MCF 10A (cell line): ENCODE data around the gene DGKG. TPM values are rescaled to one million over a fixed set of nuclear protein-coding genes. Genes with fewer than 3 reads are reported as not detected.

Source experiments
- BruUV-seq: library from RNA; stranded (reverse); fragments of 400-500 nt; replicated peaks from 2 replicates; lab custom pipeline; 2021; lab: Mats Ljungman, UMichigan
- CTCF ChIA-PET: fragments of 300-600 bp; sonication (Branson Sonifier 250); formaldehyde crosslinking; extraction: SDS; loops from one replicate; lab custom pipeline; 2021; ENCODE audit warnings: antibody characterized with exemption, inconsistent platforms; lab: Yijun Ruan, JAX
- POLR2A ChIA-PET: fragments of 300-600, 350-650 bp; sonication (Branson Sonifier 250); formaldehyde crosslinking; extraction: SDS; loops from one replicate; lab custom pipeline; 2020; ENCODE audit warnings: antibody characterized with exemption, inconsistent platforms; lab: Yijun Ruan, JAX
- DNase-seq: peaks from one replicate; pipeline ENCODE4 v3.0.0-alpha.2; 2018; ENCODE audit not compliant: unreplicated experiment
- H3K27ac Mint-ChIP-seq: one replicate; pipeline ENCODE4 v1.8.0; 2022; ENCODE audit warnings: mild to moderate bottlenecking, low read depth, mixed read lengths; ENCODE audit not compliant: unreplicated experiment
- H3K27me3 Mint-ChIP-seq: one replicate; pipeline ENCODE4 v1.8.0; 2022; ENCODE audit warnings: mixed read lengths; ENCODE audit not compliant: insufficient read depth, unreplicated experiment
- H3K36me3 Mint-ChIP-seq: one replicate; pipeline ENCODE4 v1.8.0; 2022; ENCODE audit warnings: mild to moderate bottlenecking, moderate library complexity, mixed read lengths; ENCODE audit not compliant: insufficient read depth, unreplicated experiment
- H3K4me1 Mint-ChIP-seq: one replicate; pipeline ENCODE4 v1.8.0; 2022; ENCODE audit warnings: mixed read lengths; ENCODE audit not compliant: insufficient read depth, unreplicated experiment
- H3K4me3 Mint-ChIP-seq: one replicate; pipeline ENCODE4 v1.8.0; 2022; ENCODE audit warnings: mild to moderate bottlenecking, moderate library complexity, mixed read lengths; ENCODE audit not compliant: unreplicated experiment
- H3K9me3 Mint-ChIP-seq: one replicate; pipeline ENCODE4 v1.8.0; 2022; ENCODE audit warnings: mixed read lengths; ENCODE audit not compliant: unreplicated experiment
- CTCF ChIP-seq: fragments of 200-600 bp; IDR thresholded peaks from one replicate; pipeline ENCODE4 v1.8.0; 2022; ENCODE audit warnings: antibody characterized with exemption, mild to moderate bottlenecking; ENCODE audit not compliant: unreplicated experiment
- intact Hi-C: fragments of 100-400 bp; cut with micrococcal nuclease; formaldehyde crosslinking; loops from 2 replicates; pipeline ENCODE4 v1.14.1; 2022
- total RNA-seq: library from RNA; stranded (reverse); gene quantifications from 2 replicates; pipeline ENCODE4 v1.2.3, GENCODE V29; 2022

The DGKG gene
- total RNA-seq, 1 experiment from 2014 or later, result not detected

GRCh38 chr3:186194451-186194811 lies 167.6 kb downstream of the DGKG start:
- peaks cover 38% of the 10 kb centered on the region for H3K27me3 Mint-ChIP-seq
- TF ChIP-seq CTCF, result no peak
- H3K9me3 Mint-ChIP-seq, result no peaks in the 10 kb centered on the region
- intact Hi-C loops, result no loop called here
- CTCF ChIA-PET, result no interaction called here
- DNase-seq, result no peak
- no peaks in the 10 kb centered on the region for H3K4me1 Mint-ChIP-seq
- no peak overlapping the region for H3K4me3 Mint-ChIP-seq
- H3K36me3 Mint-ChIP-seq, result no peaks in the 10 kb centered on the region
- BruUV-seq, result no TSS peak
- H3K27ac Mint-ChIP-seq, result no peak overlapping the region
- POLR2A ChIA-PET, result no interaction called here

DNA sequence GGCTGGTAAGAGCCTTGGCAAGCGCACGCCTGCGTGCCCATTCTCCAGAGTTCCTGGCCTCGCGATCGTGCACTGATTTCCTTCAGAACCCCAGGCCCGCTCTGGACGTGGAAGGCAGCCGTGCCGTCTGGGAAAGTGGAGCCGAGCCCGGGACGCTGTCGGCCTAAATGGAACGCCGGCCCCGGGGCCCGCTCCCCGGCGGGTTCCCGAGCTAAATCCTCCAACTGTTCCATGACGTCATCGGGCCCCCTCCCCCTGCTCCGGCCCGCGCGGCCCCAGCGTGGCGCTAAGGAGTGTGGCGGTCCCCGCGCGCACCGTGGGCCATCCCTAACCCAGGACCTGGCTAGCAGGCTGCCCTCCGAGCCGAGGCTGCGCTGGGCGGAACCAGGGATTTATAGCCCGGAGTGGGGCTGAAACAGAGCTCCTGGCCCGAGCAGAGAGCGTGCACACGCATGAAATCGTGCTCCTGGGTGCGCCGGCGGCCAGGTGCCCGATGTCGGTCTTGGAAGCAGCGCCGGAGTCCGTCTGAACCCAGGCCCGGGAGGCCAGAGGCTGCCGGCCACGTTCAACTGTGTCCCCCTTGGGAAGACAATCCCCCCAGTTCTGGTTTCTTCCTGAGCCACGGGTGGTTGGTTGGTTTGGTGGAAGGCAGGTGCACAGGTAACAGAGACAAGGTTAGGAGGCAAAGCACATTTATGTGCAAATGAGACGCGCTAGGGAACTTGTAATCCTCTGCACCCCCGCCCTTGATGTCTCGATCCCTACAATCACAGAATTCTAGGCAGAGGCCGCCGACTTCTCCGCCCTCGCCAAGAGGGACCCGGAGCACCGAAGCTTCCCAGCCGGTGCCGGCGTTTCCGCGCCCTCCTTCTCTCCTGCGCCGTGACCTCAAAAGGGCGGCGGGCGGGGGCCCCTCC lies 168.2 kb downstream of the DGKG start:
- ChIA-PET CTCF (no interaction called here), POLR2A (no interaction called here)
- no peaks in the 10 kb centered on the region for H3K36me3 Mint-ChIP-seq
- H3K9me3 Mint-ChIP-seq, result no peaks in the 10 kb centered on the region
- intact Hi-C loops, result no loop called here
- TF ChIP-seq CTCF, result no peak
- H3K4me3 Mint-ChIP-seq, result no peak overlapping the region
- H3K27ac Mint-ChIP-seq, result no peak overlapping the region
- peaks cover 45% of the 10 kb centered on the region for H3K27me3 Mint-ChIP-seq
- no peaks in the 10 kb centered on the region for H3K4me1 Mint-ChIP-seq
- no peak for DNase-seq
- BruUV-seq, result no TSS peak

- Mint-ChIP-seq H3K27me3 (peaks cover 47% of the 10 kb centered on the region), H3K27ac (no peak overlapping the region), H3K9me3 (no peaks in the 10 kb centered on the region), H3K4me1 (no peaks in the 10 kb centered on the region), H3K36me3 (no peaks in the 10 kb centered on the region), H3K4me3 (no peak overlapping the region)
- no peak for TF ChIP-seq CTCF
- POLR2A ChIA-PET, result no interaction called here
- intact Hi-C loops, result no loop called here
- no peak for DNase-seq
- no TSS peak for BruUV-seq
- CTCF ChIA-PET, result no interaction called here
Observed at GRCh38 chr3:186192823-186193222, 169.2 kb downstream of the DGKG start.

DNA sequence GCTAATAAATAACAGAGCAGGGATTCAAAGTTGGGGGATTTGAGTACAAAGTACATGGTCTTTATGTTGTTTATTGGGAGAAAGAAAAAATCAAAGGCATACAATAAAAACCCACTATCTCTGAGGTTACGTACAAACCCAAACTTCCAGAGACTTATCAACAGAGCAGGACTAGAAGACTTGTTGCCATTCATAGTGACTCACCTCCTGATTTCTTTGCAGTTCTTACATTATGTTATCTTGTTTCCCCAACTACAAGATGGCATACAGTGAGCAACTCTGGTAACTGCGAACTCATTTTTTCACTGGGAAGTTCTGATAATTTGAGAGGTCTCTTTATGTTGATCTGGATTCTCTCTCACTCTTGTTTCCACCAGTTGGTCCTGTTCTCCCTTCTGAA lies 172.5 kb downstream of the DGKG start:
- intact Hi-C loops, result no loop called here
- no peaks in the 10 kb centered on the region for H3K4me1 Mint-ChIP-seq
- DNase-seq, result no peak
- ChIA-PET POLR2A (no interaction called here), CTCF (no interaction called here)
- no peak overlapping the region for H3K27ac Mint-ChIP-seq
- no peak for TF ChIP-seq CTCF
- peaks cover 4% of the 10 kb centered on the region for H3K36me3 Mint-ChIP-seq
- H3K4me3 Mint-ChIP-seq, result no peak overlapping the region
- H3K9me3 Mint-ChIP-seq, result no peaks in the 10 kb centered on the region
- peaks cover 78% of the 10 kb centered on the region for H3K27me3 Mint-ChIP-seq
- no TSS peak for BruUV-seq
